Neural cell (in vitro differentiated cells): ENCODE results near the gene FAM118B. TPM values are rescaled to one million over a fixed set of nuclear protein-coding genes. Genes with fewer than 3 reads are reported as not detected.

Experiments used
- H2AFZ ChIP-seq: fragments of 200-600, 300-800 bp; sonication (generic), shearing (Covaris generic); 2 replicates; pipeline ENCODE4 v1.6.0; 2014; ENCODE audit warnings: low read depth, mild to moderate bottlenecking, antibody characterized with exemption, low read length, moderate library complexity
- H3F3A ChIP-seq: fragments of 200-600 bp; shearing (Covaris generic); 2 replicates; pipeline ENCODE4 v1.6.1; 2016; ENCODE audit warnings: mild to moderate bottlenecking, moderate library complexity, mixed read lengths, antibody characterized with exemption, low read length; ENCODE audit not compliant: insufficient read depth, poor library complexity, severe bottlenecking
- H3K27ac ChIP-seq: fragments of 200-600, 300-800 bp; sonication (generic), shearing (Covaris generic); 2 replicates; pipeline ENCODE4 v1.5.1; 2014; ENCODE audit warnings: mild to moderate bottlenecking, low read length, moderate library complexity
- H3K27me3 ChIP-seq: fragments of 300-800, 200-600 bp; sonication (generic), shearing (Covaris generic); 2 replicates; pipeline ENCODE4 v1.6.0; 2014; ENCODE audit warnings: mild to moderate bottlenecking, low read depth, low read length, moderate library complexity; ENCODE audit not compliant: insufficient read depth
- H3K36me3 ChIP-seq: fragments of 300-800, 200-600 bp; sonication (generic), shearing (Covaris generic); 2 replicates; pipeline ENCODE4 v1.5.1; 2014; ENCODE audit warnings: mild to moderate bottlenecking, antibody characterized with exemption, low read length, moderate library complexity; ENCODE audit not compliant: insufficient read depth
- H3K4me2 ChIP-seq: fragments of 300-800, 200-600 bp; sonication (generic), shearing (Covaris generic); 2 replicates; pipeline ENCODE4 v1.6.0; 2014; ENCODE audit warnings: mild to moderate bottlenecking, low read length
- H3K4me3 ChIP-seq: fragments of 300-800, 200-600 bp; sonication (generic), shearing (Covaris generic); 2 replicates; pipeline ENCODE4 v1.5.1; 2014; ENCODE audit warnings: mild to moderate bottlenecking, low read length, moderate library complexity
- H3K79me2 ChIP-seq: fragments of 200-600 bp; shearing (Covaris generic); replicated peaks from 2 replicates; pipeline ENCODE4 v1.6.0; 2014; ENCODE audit warnings: mild to moderate bottlenecking, low read length, moderate library complexity; ENCODE audit not compliant: insufficient read depth
- H3K9ac ChIP-seq: fragments of 300-800, 200-600 bp; sonication (generic), shearing (Covaris generic); 2 replicates; pipeline ENCODE4 v1.6.1; 2016; ENCODE audit warnings: mild to moderate bottlenecking, low read length, mixed read lengths
- H3K9me2 ChIP-seq: fragments of 200-600 bp; shearing (Covaris generic); 2 replicates; pipeline ENCODE4 v1.6.1; 2016; ENCODE audit warnings: mild to moderate bottlenecking, low read length, mixed read lengths; ENCODE audit not compliant: insufficient read depth
- H3K9me3 ChIP-seq: fragments of 200-600, 300-800 bp; sonication (generic), shearing (Covaris generic); 2 replicates; pipeline ENCODE4 v1.6.1; 2016; ENCODE audit warnings: mild to moderate bottlenecking, mixed run types, low read length, moderate library complexity, mixed read lengths
- H4K20me1 ChIP-seq: fragments of 200-600 bp; shearing (Covaris generic); 2 replicates; pipeline ENCODE4 v1.6.1; 2016; ENCODE audit warnings: mild to moderate bottlenecking, mixed run types; ENCODE audit not compliant: insufficient read depth
- CTCF ChIP-seq: fragments of 450-650 bp; IDR thresholded peaks from 2 replicates; pipeline ENCODE4 v1.5.1; 2014; ENCODE audit warnings: antibody characterized with exemption, mild to moderate bottlenecking, moderate library complexity; ENCODE audit not compliant: poor library complexity, severe bottlenecking
- EP300 ChIP-seq: fragments of 450-650 bp; conservative IDR thresholded peaks from 2 replicates; pipeline ENCODE4 v1.6.1; 2014; ENCODE audit warnings: antibody characterized with exemption, mild to moderate bottlenecking, moderate library complexity; ENCODE audit not compliant: poor library complexity, severe bottlenecking
- EZH2 ChIP-seq: fragments of 200-600, 300-800 bp; shearing (Covaris generic), sonication (generic); IDR thresholded peaks from 2 replicates; pipeline ENCODE4 v1.6.1; 2014; ENCODE audit warnings: antibody characterized with exemption, low read length, borderline replicate concordance, mild to moderate bottlenecking; ENCODE audit not compliant: insufficient read depth, poor library complexity, severe bottlenecking
- MXI1 ChIP-seq: fragments of 450-650 bp; conservative IDR thresholded peaks from 2 replicates; pipeline ENCODE4 v1.6.1; 2014; ENCODE audit warnings: antibody characterized with exemption, mild to moderate bottlenecking; ENCODE audit not compliant: poor library complexity, severe bottlenecking
- POLR2AphosphoS5 ChIP-seq: IDR thresholded peaks from 2 replicates; pipeline ENCODE4 v1.6.1; 2012
- RAD21 ChIP-seq: fragments of 450-650 bp; conservative IDR thresholded peaks from 2 replicates; pipeline ENCODE4 v1.6.1; 2014; ENCODE audit warnings: antibody characterized with exemption, mild to moderate bottlenecking, moderate library complexity
- REST ChIP-seq: IDR thresholded peaks from 2 replicates; pipeline ENCODE4 v1.6.1; 2012; ENCODE audit warnings: borderline replicate concordance
- SMC3 ChIP-seq: fragments of 450-650 bp; conservative IDR thresholded peaks from 2 replicates; pipeline ENCODE4 v1.6.1; 2014; ENCODE audit warnings: antibody characterized with exemption, mild to moderate bottlenecking, moderate library complexity; ENCODE audit not compliant: poor library complexity
- TAF1 ChIP-seq: IDR thresholded peaks from 2 replicates; pipeline ENCODE4 v1.6.1; 2012; ENCODE audit warnings: low read depth
- polyA plus RNA-seq: library from polyadenylated mRNA; depleted of rRNA; stranded (reverse); fragments of >200 nt; gene quantifications from 2 replicates; pipeline ENCODE4 v1.2.3, GENCODE V29; 2014

FAM118B gene
- polyA plus RNA-seq, 1 donor from 2014 or later = 54.1 TPM

GRCh38 chr11:126231725-126232459 lies 20.3 kb downstream of the FAM118B start:
- Histone ChIP-seq H3K4me3 (no peak overlapping the region), H4K20me1 (no peaks in the 10 kb centered on the region), H3K9me2 (no peaks in the 10 kb centered on the region), H3K9ac (no peak overlapping the region), H3K36me3 (no peaks in the 10 kb centered on the region), H3K9me3 (no peaks in the 10 kb centered on the region), H3F3A (no peaks in the 10 kb centered on the region), H2AFZ (no peak overlapping the region), H3K27ac (no peak overlapping the region), H3K4me2 (no peak overlapping the region), H3K79me2 (no peaks in the 10 kb centered on the region), H3K27me3 (no peaks in the 10 kb centered on the region)
- TF ChIP-seq POLR2AphosphoS5 (no peak), MXI1 (no peak), CTCF (no peak), EP300 (no peak), SMC3 (no peak), REST (no peak), TAF1 (no peak), EZH2 (no peak), RAD21 (no peak)

- no peak overlapping the region for H3K9ac ChIP-seq
- no peaks in the 10 kb centered on the region for H4K20me1 ChIP-seq
- H3K4me2 ChIP-seq = no peak overlapping the region
- H3K9me3 ChIP-seq = no peaks in the 10 kb centered on the region
- H3K36me3 ChIP-seq = no peaks in the 10 kb centered on the region
- H3K79me2 ChIP-seq = no peaks in the 10 kb centered on the region
- no peaks in the 10 kb centered on the region for H3K27me3 ChIP-seq
- no peak overlapping the region for H2AFZ ChIP-seq
- H3K4me3 ChIP-seq = no peak overlapping the region
- no peaks in the 10 kb centered on the region for H3K9me2 ChIP-seq
- no peak for TF ChIP-seq CTCF
- TF ChIP-seq REST = no peak
- no peak for TF ChIP-seq SMC3
- no peak for TF ChIP-seq POLR2AphosphoS5
- TF ChIP-seq RAD21 = no peak
- no peak for TF ChIP-seq MXI1
- TF ChIP-seq EZH2 = no peak
- no peak for TF ChIP-seq EP300
- no peak for TF ChIP-seq TAF1
- H3K27ac ChIP-seq = no peak overlapping the region
- no peaks in the 10 kb centered on the region for H3F3A ChIP-seq
These were observed 21.1 kb downstream of the FAM118B start for GRCh38 chr11:126232683-126233082.
